Natural killer cell (primary cell): Measurements from ENCODE around the gene EEF1AKMT1. TPM values are rescaled to one million over a fixed set of nuclear protein-coding genes. Genes with fewer than 3 reads are reported as not detected.

ENCODE experiments used
- ATAC-seq, 3 donors: fragments of 150-1000 bp in 2 of 3; fragments of 200-7000 bp in 1 of 3; cut with Tn5 transposase; 1 replicate in 1 of 3; 2 replicates in 2 of 3; pipeline ENCODE4 v1.10.0; 2021; ENCODE audit warnings: mild to moderate bottlenecking in 2 of 3, moderate library complexity in 2 of 3
- DNase-seq, 2 donors: peaks; one replicate each; pipeline versions ENCODE4 v3.0.0 to v3.0.0-alpha.2; 2013 to 2021; ENCODE audit warnings: mixed read lengths in 1 of 2
- H3K27ac ChIP-seq: one replicate; pipeline ENCODE4 v1.5.1; 2013; ENCODE audit warnings: mild to moderate bottlenecking, low read length
- H3K27me3 ChIP-seq: one replicate; pipeline ENCODE4 v1.6.1; 2013; ENCODE audit warnings: low read length; ENCODE audit not compliant: control insufficient read depth, insufficient read depth
- H3K36me3 ChIP-seq: one replicate; pipeline ENCODE4 v1.6.1; 2013; ENCODE audit warnings: low read length; ENCODE audit not compliant: control insufficient read depth, insufficient read depth
- H3K4me1 ChIP-seq: one replicate; pipeline ENCODE4 v1.6.1; 2013; ENCODE audit warnings: low read length; ENCODE audit not compliant: control insufficient read depth, insufficient read depth
- H3K4me3 ChIP-seq: one replicate; pipeline ENCODE4 v1.5.1; 2013; ENCODE audit warnings: low read length
- H3K9me3 ChIP-seq: one replicate; pipeline ENCODE4 v1.6.1; 2013; ENCODE audit warnings: low read length; ENCODE audit not compliant: control insufficient read depth, insufficient read depth
- H3K27ac Mint-ChIP-seq, 2 donors: one replicate each; pipeline ENCODE4 v1.8.0; 2022; ENCODE audit warnings: mild to moderate bottlenecking in 2 of 2, mixed read lengths in 2 of 2, moderate library complexity in 1 of 2
- H3K27me3 Mint-ChIP-seq, 2 donors: one replicate each; pipeline ENCODE4 v1.8.0; 2022; ENCODE audit warnings: low read depth in 2 of 2, mixed read lengths in 2 of 2
- H3K36me3 Mint-ChIP-seq: one replicate; pipeline ENCODE4 v1.8.0; 2022; ENCODE audit warnings: mixed read lengths
- H3K4me1 Mint-ChIP-seq, 2 donors: one replicate each; pipeline ENCODE4 v1.8.0; 2022; ENCODE audit warnings: mixed read lengths in 2 of 2
- H3K4me3 Mint-ChIP-seq: one replicate; pipeline ENCODE4 v1.8.0; 2022; ENCODE audit warnings: mild to moderate bottlenecking, moderate library complexity, mixed read lengths
- H3K9me3 Mint-ChIP-seq, 2 donors: one replicate each; pipeline ENCODE4 v1.8.0; 2022; ENCODE audit warnings: mixed read lengths in 2 of 2
- WGBS: methylation state at CpG from one replicate; pipeline ENCODE4 v1.1.7; 2013; ENCODE audit warnings: missing lambda C conversion rate; ENCODE audit not compliant: insufficient coverage; 5-methylcytosine and 5-hydroxymethylcytosine counted together
- intact Hi-C: fragments of 100-400 bp; cut with micrococcal nuclease; formaldehyde crosslinking; loops from one replicate; pipeline ENCODE4 v1.14.2; 2022
- total RNA-seq, 4 donors: library from RNA; stranded (reverse); fragments of 120-200 nt in 1 of 4; gene quantifications; one replicate each; pipeline versions ENCODE4 v1.2.3 to v1.2.4, GENCODE V29; 2013 to 2022
- TF ChIP-seq, protein P1 (sequence below): fragments of 200-600 bp; IDR thresholded peaks from one replicate; pipeline ENCODE4 v1.8.0; 2022; ENCODE audit warnings: antibody characterized with exemption

EEF1AKMT1 gene
- total RNA-seq, 3 donors from 2014 or later (not counting 1 experiment from before 2014, with no cell fraction given) = 3.8 to 5.1 (median 4.6) TPM

DNA sequence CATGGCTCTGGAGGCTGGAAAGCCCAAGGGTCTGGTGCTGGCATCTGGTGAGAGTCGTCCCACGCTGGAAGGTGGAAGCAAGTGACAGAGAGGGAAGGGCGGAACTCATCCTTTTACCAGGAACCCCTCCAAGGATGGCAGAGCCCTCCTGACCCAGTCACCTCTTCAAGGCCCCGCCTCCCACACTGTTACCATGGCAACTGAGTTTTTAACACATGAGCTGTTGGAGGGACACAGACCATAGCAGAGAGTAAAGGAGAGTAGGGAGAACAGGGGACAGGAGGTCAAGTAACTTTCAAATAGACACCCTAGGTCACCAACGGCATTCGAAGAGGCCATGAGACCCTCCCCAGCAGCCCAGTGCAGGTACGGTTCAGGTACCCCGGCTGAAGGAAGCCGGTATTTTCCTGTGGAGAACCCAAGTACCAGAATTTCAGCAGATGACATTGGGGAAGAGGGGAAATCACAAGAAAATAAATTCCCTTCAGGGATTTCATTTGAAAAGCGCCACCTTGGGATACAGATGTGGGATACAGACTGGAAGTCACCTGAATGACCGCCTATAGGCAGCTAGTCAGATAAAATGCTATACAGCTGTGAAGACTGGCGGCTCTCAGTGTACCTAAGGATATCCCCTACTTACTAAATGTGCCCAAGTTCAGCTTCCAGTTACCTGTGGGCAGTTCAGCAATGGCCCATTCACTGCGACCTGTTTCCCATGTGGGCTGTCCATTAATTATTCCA is 62.3 kb downstream of the EEF1AKMT1 start:
- Histone ChIP-seq H3K9me3 (no peaks in the 10 kb centered on the region), H3K27ac (no peak overlapping the region), H3K4me1 (peaks cover 7% of the 10 kb centered on the region), H3K36me3 (no peaks in the 10 kb centered on the region), H3K4me3 (no peak overlapping the region), H3K27me3 (no peaks in the 10 kb centered on the region)
- no peaks in the 10 kb centered on the region for H3K9me3 Mint-ChIP-seq
- TF ChIP-seq, protein P1, sequence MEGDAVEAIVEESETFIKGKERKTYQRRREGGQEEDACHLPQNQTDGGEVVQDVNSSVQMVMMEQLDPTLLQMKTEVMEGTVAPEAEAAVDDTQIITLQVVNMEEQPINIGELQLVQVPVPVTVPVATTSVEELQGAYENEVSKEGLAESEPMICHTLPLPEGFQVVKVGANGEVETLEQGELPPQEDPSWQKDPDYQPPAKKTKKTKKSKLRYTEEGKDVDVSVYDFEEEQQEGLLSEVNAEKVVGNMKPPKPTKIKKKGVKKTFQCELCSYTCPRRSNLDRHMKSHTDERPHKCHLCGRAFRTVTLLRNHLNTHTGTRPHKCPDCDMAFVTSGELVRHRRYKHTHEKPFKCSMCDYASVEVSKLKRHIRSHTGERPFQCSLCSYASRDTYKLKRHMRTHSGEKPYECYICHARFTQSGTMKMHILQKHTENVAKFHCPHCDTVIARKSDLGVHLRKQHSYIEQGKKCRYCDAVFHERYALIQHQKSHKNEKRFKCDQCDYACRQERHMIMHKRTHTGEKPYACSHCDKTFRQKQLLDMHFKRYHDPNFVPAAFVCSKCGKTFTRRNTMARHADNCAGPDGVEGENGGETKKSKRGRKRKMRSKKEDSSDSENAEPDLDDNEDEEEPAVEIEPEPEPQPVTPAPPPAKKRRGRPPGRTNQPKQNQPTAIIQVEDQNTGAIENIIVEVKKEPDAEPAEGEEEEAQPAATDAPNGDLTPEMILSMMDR = no peak
- DNase-seq (peak in 1 of 2 donors; percentile 17), ATAC-seq (no peak)
- peaks cover 7 to 9% of the 10 kb centered on the region in 2 donors for H3K4me1 Mint-ChIP-seq
- H3K4me3 Mint-ChIP-seq = no peak overlapping the region
- H3K27ac Mint-ChIP-seq = no peak overlapping the region
- WGBS = 83% methylated on average over 12 of the region's 13 CpGs
- H3K27me3 Mint-ChIP-seq = peaks cover 18 to 24% of the 10 kb centered on the region in 2 donors
- intact Hi-C loops = loop anchor here (1.0 kb wide), 3 partner anchors 117 to 216 kb away; no protein-coding TSS in a partner anchor
- H3K36me3 Mint-ChIP-seq = no peaks in the 10 kb centered on the region

DNA sequence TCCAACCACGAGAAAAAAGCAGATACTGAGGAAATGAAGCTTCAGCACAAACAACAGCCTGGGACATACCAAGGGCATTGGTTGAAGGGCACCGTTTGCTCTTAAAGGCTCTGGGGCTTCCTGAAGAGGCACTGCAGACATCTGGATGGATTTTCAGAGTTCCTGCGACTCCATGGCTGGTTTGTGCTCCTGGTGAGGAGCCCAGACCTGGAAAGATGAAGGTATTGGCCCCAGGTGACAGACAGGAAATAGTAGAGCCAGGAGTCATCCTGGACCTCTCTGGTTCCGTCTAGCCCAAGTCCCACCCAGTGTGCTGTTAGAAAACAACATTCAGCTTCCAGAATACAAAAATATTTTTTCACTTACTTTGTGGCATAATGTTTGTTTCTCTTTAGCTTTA is 64.0 kb downstream of the EEF1AKMT1 start:
- H3K4me3 ChIP-seq = no peak overlapping the region
- Mint-ChIP-seq H3K27me3 (peaks cover 20 to 24% of the 10 kb centered on the region in 2 donors), H3K4me3 (no peak overlapping the region), H3K27ac (no peak overlapping the region), H3K9me3 (no peaks in the 10 kb centered on the region), H3K4me1 (peaks cover 7 to 11% of the 10 kb centered on the region in 2 donors), H3K36me3 (no peaks in the 10 kb centered on the region)
- peaks cover 8% of the 10 kb centered on the region for H3K4me1 ChIP-seq
- intact Hi-C loops = loop anchor here (10.0 kb wide), 1 partner anchor 185 kb away; the partner anchor contains the start of gene CRYL1
- TF ChIP-seq, protein P1 = no peak
- no peaks in the 10 kb centered on the region for H3K27me3 ChIP-seq
- WGBS = 68% methylated on average over 4 of the region's 4 CpGs
- H3K36me3 ChIP-seq = no peaks in the 10 kb centered on the region
- ATAC-seq (no peak), DNase-seq (no peak)
- no peaks in the 10 kb centered on the region for H3K9me3 ChIP-seq
- H3K27ac ChIP-seq = no peak overlapping the region

DNA sequence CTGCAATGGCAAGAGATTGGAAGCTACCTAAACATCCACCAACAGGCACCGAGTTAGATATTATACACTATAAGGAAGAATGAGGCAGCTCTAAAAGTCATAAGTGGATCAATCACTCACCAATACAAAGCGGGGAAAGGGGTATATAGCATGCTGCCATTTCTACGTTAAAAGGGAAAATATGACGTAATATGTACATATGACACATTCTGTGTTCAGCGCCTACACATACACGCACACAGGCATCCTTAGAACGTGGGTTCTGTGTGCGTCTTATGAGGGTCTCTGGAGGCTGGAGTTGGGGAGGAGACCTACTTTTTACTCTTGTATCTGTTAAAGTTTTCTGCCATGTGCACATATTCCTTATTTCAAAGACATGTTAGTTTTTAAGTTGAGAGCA is 64.4 kb downstream of the EEF1AKMT1 start:
- WGBS = 93% methylated on average over 3 of the region's 8 CpGs
- no peak overlapping the region for H3K27ac Mint-ChIP-seq
- H3K4me3 ChIP-seq = no peak overlapping the region
- ATAC-seq = no peak
- TF ChIP-seq, protein P1 = no peak
- H3K4me1 Mint-ChIP-seq = peaks cover 7 to 14% of the 10 kb centered on the region in 2 donors
- H3K27me3 Mint-ChIP-seq = peaks cover 20 to 22% of the 10 kb centered on the region in 2 donors
- no peak overlapping the region for H3K27ac ChIP-seq
- intact Hi-C loops = loop anchor here (10.0 kb wide), 1 partner anchor 185 kb away; the partner anchor contains the start of gene CRYL1
- no peaks in the 10 kb centered on the region for H3K36me3 Mint-ChIP-seq
- no peaks in the 10 kb centered on the region for H3K9me3 Mint-ChIP-seq
- H3K9me3 ChIP-seq = no peaks in the 10 kb centered on the region
- no peak overlapping the region for H3K4me3 Mint-ChIP-seq
- peaks cover 12% of the 10 kb centered on the region for H3K4me1 ChIP-seq
- H3K36me3 ChIP-seq = no peaks in the 10 kb centered on the region
- no peak for DNase-seq
- no peaks in the 10 kb centered on the region for H3K27me3 ChIP-seq
